Measurements from ENCODE around the gene KDM4C. TPM values are rescaled to one million over a fixed set of nuclear protein-coding genes. Genes with fewer than 3 reads are reported as not detected.

The KDM4C gene
- total and polyA plus RNA-seq, 2 of the 8 experiments (the other 6 are each of a cell fraction or from before 2014, with no cell fraction given): 13.0 to 26.1 TPM

GRCh38 chr9:7210854-7211637, 453.3 kb downstream of the KDM4C start:
- no peak overlapping the region for H2AFZ ChIP-seq (ENCODE audit: low read length)
- H3K27ac ChIP-seq (ENCODE audit: low read depth, low read length): no peak overlapping the region
- no peak overlapping the region for H3K9ac ChIP-seq (replicated peaks in 1 of 4; ENCODE audit: extremely low read depth in 1 of 4, low read depth in 3 of 4, low read length in 3 of 4)
- H4K8ac ChIP-seq (ENCODE audit: extremely low read depth, insufficient read depth, low read length): no peak overlapping the region
- DNase-seq (ENCODE audit: low read depth in 1 of 2, low spot score in 2 of 2): peak; percentile 23 to 54
- H3K23me2 ChIP-seq (ENCODE audit: low read depth, low read length): no peaks in the 10 kb centered on the region
- H3K4me2 ChIP-seq (ENCODE audit: insufficient read depth in 1 of 2, low read depth in 2 of 2, low read length in 2 of 2): peak overlapping the region; percentile 22 to 67
- FAIRE-seq: peak; percentile 52
- H3K4me3 ChIP-seq (ENCODE audit: extremely low read depth in 1 of 4, insufficient read depth in 2 of 4, low read depth in 3 of 4, low read length in 4 of 4): no peak overlapping the region
- H4K20me1 ChIP-seq (replicated peaks in 1 of 2; ENCODE audit: control insufficient read depth in 1 of 2, insufficient read depth in 2 of 2, low read length in 2 of 2): no peaks in the 10 kb centered on the region
- H3K23ac ChIP-seq (ENCODE audit: insufficient read length): no peak overlapping the region
- TF ChIP-seq GTF2F1 (IDR thresholded peaks at IDR 0.05; ENCODE audit: borderline replicate concordance, low read depth, low read length) (no peak), E2F6 (IDR thresholded peaks at IDR 0.05) (no peak), MAFK (IDR thresholded peaks at IDR 0.05; ENCODE audit: low read depth, low read length) (no peak)
- no peak overlapping the region for H2BK5ac ChIP-seq (ENCODE audit: low read depth, low read length)
- H3K27me3 ChIP-seq (replicated peaks in 1 of 4; ENCODE audit: control insufficient read depth in 3 of 4, extremely low read depth in 1 of 4, insufficient read depth in 3 of 4, low read length in 3 of 4): no peaks in the 10 kb centered on the region; a peak in 2 of 7 replicates
- no peak overlapping the region for H2BK120ac ChIP-seq (replicated peaks; ENCODE audit: low read depth, low read length)
- no peak overlapping the region for H3K14ac ChIP-seq (ENCODE audit: insufficient read length)
- H2BK15ac ChIP-seq (ENCODE audit: low read length): no peak overlapping the region
- H3K36me3 ChIP-seq (ENCODE audit: control insufficient read depth in 2 of 4, insufficient read depth in 4 of 4, low read length in 3 of 4): no peaks in the 10 kb centered on the region
- 0 out of 2 replicates have a peak overlapping the region, but pooled peaks have one; percentile 21 for H3K18ac ChIP-seq (ENCODE audit: extremely low read depth, low read length)
- H3K4me1 ChIP-seq (replicated peaks in 1 of 4; ENCODE audit: control insufficient read depth in 3 of 4, insufficient read depth in 4 of 4, low read length in 3 of 4): peaks cover 3 to 16% (median 9%) of the 10 kb centered on the region in 4 experiments; a peak in 5 of 7 replicates
- POLR2A ChIA-PET (ENCODE audit: partially characterized antibody): interaction anchor here (0.7 kb wide), 1 partner anchor 332 kb away, joined by 3 read pairs; no protein-coding TSS in a partner anchor
- no peak overlapping the region for H4K5ac ChIP-seq (ENCODE audit: insufficient read length, low read depth, low read length)
- no peak overlapping the region for H3K56ac ChIP-seq (replicated peaks; ENCODE audit: insufficient read length, low read depth, low read length)
- no peak overlapping the region for H2BK20ac ChIP-seq (ENCODE audit: low read length)
- no peak overlapping the region for H4K91ac ChIP-seq (replicated peaks; ENCODE audit: insufficient read length, low read length)
- no peaks in the 10 kb centered on the region for H3K9me3 ChIP-seq (ENCODE audit: insufficient read depth in 2 of 2, low read depth in 1 of 2, low read length in 1 of 2)
- no peak overlapping the region for H2BK12ac ChIP-seq (ENCODE audit: low read depth, low read length)
- no peak overlapping the region for H3K4ac ChIP-seq (replicated peaks; ENCODE audit: insufficient read length, low read depth, low read length)
- no peak overlapping the region for H2AK5ac ChIP-seq (ENCODE audit: low read depth, low read length)
- no peaks in the 10 kb centered on the region for H3K79me1 ChIP-seq (ENCODE audit: low read depth, low read length)
- CTCF ChIA-PET (ENCODE audit: partially characterized antibody): interaction anchor here (0.7 to 3.0 kb wide), 7 partner anchors 10 to 393 kb away, joined by 3 to 15 read pairs (median 3); no protein-coding TSS in a partner anchor
- H3K79me2 ChIP-seq (ENCODE audit: control insufficient read depth in 1 of 2, insufficient read depth in 2 of 2, low read length in 2 of 2): no peaks in the 10 kb centered on the region
- WGBS, 2 experiments (ENCODE audit: extremely low coverage in 1 of 2, insufficient coverage in 1 of 2, insufficient read length in 1 of 2, insufficient replicate concordance in 2 of 2, low coverage in 1 of 2, low lambda C conversion rate in 2 of 2, missing lambda C conversion rate in 1 of 2): 50% methylated on average over 8 of the region's 8 CpGs; no CpG with 5 or more reads in 1 of the 2 experiments

Measured in H1 (cell line).